Measurements from ENCODE around the gene GCN1. TPM values are rescaled to one million over a fixed set of nuclear protein-coding genes. Genes with fewer than 3 reads are reported as not detected.

GCN1 gene
- total RNA-seq, 6 donors from 2014 or later, result 48.1 to 140 (median 69.6) TPM

DNA sequence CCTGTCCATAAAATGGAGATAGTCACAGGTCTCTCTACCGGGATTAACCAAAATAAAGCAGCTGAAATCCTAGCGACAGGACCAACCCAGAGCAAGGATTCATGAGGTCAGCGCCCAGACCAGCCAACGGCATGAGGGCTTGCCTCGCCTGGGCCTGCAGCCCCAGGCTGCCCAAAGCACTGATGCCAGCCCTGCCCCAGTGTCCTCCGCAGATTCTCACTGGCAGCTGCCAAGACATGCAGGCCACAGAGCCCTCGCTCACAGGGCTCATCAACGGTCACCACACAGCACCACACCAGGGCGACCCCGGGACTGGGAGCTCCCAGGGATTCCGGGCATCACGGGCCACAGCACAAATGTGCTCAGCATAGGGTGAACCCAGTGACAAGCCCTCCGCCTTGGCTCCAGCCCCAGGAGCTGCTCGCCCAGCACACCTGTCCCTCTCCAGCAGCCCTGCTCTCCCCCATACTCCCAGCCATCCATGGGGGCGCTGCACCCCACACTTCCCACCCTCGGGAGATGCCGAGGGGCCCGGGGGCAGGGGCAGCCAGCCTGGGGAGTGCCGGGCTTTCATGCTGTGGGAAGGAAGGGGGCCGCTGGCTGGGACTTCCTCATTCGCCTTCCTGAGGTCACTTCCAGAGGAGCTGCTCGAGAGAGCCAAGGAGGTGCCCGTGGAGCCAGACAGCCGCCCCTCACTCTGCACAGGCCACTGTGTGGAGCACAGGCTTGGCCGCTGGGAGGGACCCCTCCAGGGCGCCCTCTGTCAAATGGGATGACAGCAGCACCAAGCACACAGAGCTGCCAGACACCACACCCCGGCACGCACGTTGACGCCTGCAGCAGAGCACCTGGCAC, 92.1 kb downstream of the GCN1 start:
- H3K4me3 ChIP-seq, result no peak overlapping the region
- DNase-seq (no peak), ATAC-seq (ENCODE audit: low FRiP score in 2 of 2) (peak in 1 of 2 donors; percentile 18)
- H3K27ac ChIP-seq, result no peak overlapping the region
- peaks cover 21 to 29% (median 25%) of the 10 kb centered on the region in 4 donors for H3K4me1 ChIP-seq
- peaks cover 3 to 89% (median 66%) of the 10 kb centered on the region in 4 donors for H3K36me3 ChIP-seq
- H3K9me3 ChIP-seq, result no peaks in the 10 kb centered on the region
- no peak for TF ChIP-seq POLR2A (IDR thresholded peaks at IDR 0.05)
- no peak for TF ChIP-seq POLR2AphosphoS5 (IDR thresholded peaks at IDR 0.05)
- no peak for TF ChIP-seq CTCF (IDR thresholded peaks at IDR 0.05)
- TF ChIP-seq EP300 (IDR thresholded peaks at IDR 0.05), result no peak
- H3K27me3 ChIP-seq, result no peaks in the 10 kb centered on the region
- WGBS, 2 donors, result 73 to 84% methylated on average over 15 to 24 of the region's 30 CpGs

GRCh38 chr12:120101617-120102016, 92.9 kb downstream of the GCN1 start:
- TF ChIP-seq POLR2A (IDR thresholded peaks at IDR 0.05), result no peak
- no peak for TF ChIP-seq EP300 (IDR thresholded peaks at IDR 0.05)
- no peak for TF ChIP-seq CTCF (IDR thresholded peaks at IDR 0.05)
- TF ChIP-seq POLR2AphosphoS5 (IDR thresholded peaks at IDR 0.05), result no peak
- H3K9me3 ChIP-seq, result no peaks in the 10 kb centered on the region
- DNase-seq (no peak), ATAC-seq (ENCODE audit: low FRiP score in 2 of 2) (no peak)
- H3K4me3 ChIP-seq, result no peak overlapping the region
- no peaks in the 10 kb centered on the region for H3K27me3 ChIP-seq
- H3K36me3 ChIP-seq, result peaks cover 7 to 92% (median 71%) of the 10 kb centered on the region in 4 donors
- peak overlapping the region in 1 of 4 donors; percentile 19 for H3K27ac ChIP-seq
- WGBS, 2 donors, result 77 to 83% methylated on average over 9 to 13 of the region's 13 CpGs
- H3K4me1 ChIP-seq, result peaks cover 21 to 29% (median 25%) of the 10 kb centered on the region in 4 donors

DNA sequence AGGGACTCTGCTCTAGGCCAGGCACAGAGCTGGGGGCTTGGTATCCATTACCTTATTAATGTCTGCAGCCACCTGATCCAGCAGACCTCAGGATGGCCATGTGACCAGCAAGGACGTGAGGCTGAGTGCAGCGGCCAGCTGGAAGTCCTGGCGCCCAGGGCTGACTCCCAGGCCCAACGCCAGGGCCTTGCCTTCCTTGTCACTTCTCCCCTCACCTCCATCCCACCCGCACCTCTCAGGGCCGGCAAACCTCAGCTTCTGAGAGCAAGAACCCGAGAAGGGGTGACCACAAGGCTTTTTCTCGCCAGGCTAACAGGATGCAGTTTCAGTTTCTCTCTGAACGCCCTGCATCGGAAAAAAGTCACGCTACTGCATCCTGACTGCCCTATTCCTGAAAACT, 93.3 kb downstream of the GCN1 start:
- Histone ChIP-seq H3K27ac (peak overlapping the region in 2 of 4 donors; percentile 19 to 24), H3K4me3 (no peak overlapping the region), H3K27me3 (no peaks in the 10 kb centered on the region), H3K4me1 (peaks cover 21 to 29% (median 25%) of the 10 kb centered on the region in 4 donors), H3K36me3 (peaks cover 7 to 95% (median 75%) of the 10 kb centered on the region in 4 donors), H3K9me3 (no peaks in the 10 kb centered on the region)
- no peak for TF ChIP-seq POLR2AphosphoS5 (IDR thresholded peaks at IDR 0.05)
- TF ChIP-seq POLR2A (IDR thresholded peaks at IDR 0.05), result no peak
- TF ChIP-seq EP300 (IDR thresholded peaks at IDR 0.05), result no peak
- TF ChIP-seq CTCF (IDR thresholded peaks at IDR 0.05), result no peak
- ATAC-seq (ENCODE audit: low FRiP score in 2 of 2) (no peak), DNase-seq (no peak)
- WGBS, 2 donors, result 45 to 48% methylated on average over 7 to 11 of the region's 11 CpGs

- H3K27ac ChIP-seq, result peak overlapping the region in 2 of 4 donors; percentile 19 to 24
- WGBS, 2 donors, result 67 to 77% methylated on average over 7 to 20 of the region's 21 CpGs
- ATAC-seq (ENCODE audit: low FRiP score in 2 of 2) (peak in 1 of 2 donors; percentile 38), DNase-seq (no peak)
- H3K4me3 ChIP-seq, result no peak overlapping the region
- H3K27me3 ChIP-seq, result no peaks in the 10 kb centered on the region
- peaks cover 7 to 97% (median 80%) of the 10 kb centered on the region in 4 donors for H3K36me3 ChIP-seq
- H3K4me1 ChIP-seq, result peaks cover 21 to 29% (median 25%) of the 10 kb centered on the region in 4 donors
- no peaks in the 10 kb centered on the region for H3K9me3 ChIP-seq
- TF ChIP-seq EP300 (IDR thresholded peaks at IDR 0.05) (no peak), POLR2A (IDR thresholded peaks at IDR 0.05) (no peak), CTCF (IDR thresholded peaks at IDR 0.05) (no peak), POLR2AphosphoS5 (IDR thresholded peaks at IDR 0.05) (no peak)
Observed at GRCh38 chr12:120100630-120101029, 93.9 kb downstream of the GCN1 start.

Measured in upper lobe of left lung (tissue), 6 donors.